ENCODE measurements around the gene RHEX.

Gene RHEX

GRCh38 chr1:206098242-206098919, 45.4 kb downstream of the RHEX start:
- no peak for DNase-seq

- no peak for DNase-seq
Measured at GRCh38 chr1:206100226-206100815, 47.3 kb downstream of the RHEX start.

GRCh38 chr1:206101351-206102045, 48.5 kb downstream of the RHEX start:
- no peak for DNase-seq

GRCh38 chr1:206102292-206102936, 49.4 kb downstream of the RHEX start:
- DNase-seq: no peak

GRCh38 chr1:206103979-206104378, 51.0 kb downstream of the RHEX start:
- DNase-seq: no peak

GRCh38 chr1:206105464-206105995, 52.6 kb downstream of the RHEX start:
- DNase-seq: no peak

- peak; percentile 17 for DNase-seq
Measured at GRCh38 chr1:206106328-206107167, 53.6 kb downstream of the RHEX start.

GRCh38 chr1:206107168-206107544, 54.2 kb downstream of the RHEX start:
- DNase-seq: no peak

- no peak for DNase-seq
Measured at GRCh38 chr1:206108635-206109034, 55.7 kb downstream of the RHEX start.

- no peak for DNase-seq
Measured at GRCh38 chr1:206109718-206110117, 56.7 kb downstream of the RHEX start.

- no peak for DNase-seq
Measured at GRCh38 chr1:206110161-206110560, 57.2 kb downstream of the RHEX start.

- no peak for DNase-seq
Measured at GRCh38 chr1:206110820-206111219, 57.8 kb downstream of the RHEX start.

- no peak for DNase-seq
Measured at GRCh38 chr1:206111271-206111927, 58.4 kb downstream of the RHEX start.

GRCh38 chr1:206112600-206113301, 59.8 kb downstream of the RHEX start:
- DNase-seq: no peak

- DNase-seq: no peak
Measured at GRCh38 chr1:206114692-206115640, 62.0 kb downstream of the RHEX start.

- DNase-seq: no peak
Measured at GRCh38 chr1:206115791-206116190, 62.8 kb downstream of the RHEX start.

GRCh38 chr1:206116191-206116872, 63.4 kb downstream of the RHEX start:
- no peak for DNase-seq

- no peak for DNase-seq
Measured at GRCh38 chr1:206116873-206117150, 63.8 kb downstream of the RHEX start.

GRCh38 chr1:206117151-206117948, 64.4 kb downstream of the RHEX start, which contains the start of gene AVPR1B:
TSS of gene AVPR1B (minus strand) at chr1:206117388. CDS start at chr1:206116890, 498 bp downstream.
- peak; percentile 9 for DNase-seq

All from NCI-H1417 treated with DMSO at 0.1 percent for 48 hours (cell line).